Loucy (cell line): ENCODE results near the gene CEBPZOS.

Experiments
- H2AFZ ChIP-seq: fragments of 200-600 bp; sonication (generic); 2 replicates; pipeline ENCODE4 v1.6.0; 2016; ENCODE audit warnings: antibody characterized with exemption, mild to moderate bottlenecking, low read length, moderate library complexity
- H3F3A ChIP-seq: fragments of 200-600 bp; 2 replicates; pipeline ENCODE4 v1.6.0; 2016; ENCODE audit warnings: antibody characterized with exemption, low read depth, mild to moderate bottlenecking
- H3K27me3 ChIP-seq: fragments of 200-600 bp; sonication (generic); 2 replicates; pipeline ENCODE4 v1.6.1; 2014; ENCODE audit warnings: low read length, mild to moderate bottlenecking; ENCODE audit not compliant: insufficient read depth, poor library complexity, severe bottlenecking
- H3K36me3 ChIP-seq: fragments of 200-600 bp; sonication (generic); 2 replicates; pipeline ENCODE4 v1.6.1; 2016; ENCODE audit warnings: low read length; ENCODE audit not compliant: insufficient read depth
- H3K4me1 ChIP-seq: fragments of 200-600 bp; sonication (generic); 2 replicates; pipeline ENCODE4 v1.5.1; 2014; ENCODE audit warnings: low read length, mild to moderate bottlenecking; ENCODE audit not compliant: insufficient read depth, poor library complexity, severe bottlenecking
- H3K4me2 ChIP-seq: fragments of 200-600 bp; sonication (generic); 2 replicates; pipeline ENCODE4 v1.6.0; 2014; ENCODE audit warnings: antibody characterized with exemption, low read length, low read depth, mild to moderate bottlenecking; ENCODE audit not compliant: poor library complexity, severe bottlenecking
- H3K4me3 ChIP-seq: fragments of 200-600 bp; sonication (generic); 2 replicates; pipeline ENCODE4 v1.5.1; 2014; ENCODE audit warnings: low read length, mild to moderate bottlenecking, mixed read lengths; ENCODE audit not compliant: poor library complexity, severe bottlenecking
- H3K79me2 ChIP-seq: fragments of 200-600 bp; sonication (generic); 2 replicates; pipeline ENCODE4 v1.6.1; 2014; ENCODE audit warnings: low read length; ENCODE audit not compliant: insufficient read depth
- H3K9ac ChIP-seq: fragments of 200-600 bp; sonication (generic); 2 replicates; pipeline ENCODE4 v1.6.0; 2014; ENCODE audit warnings: mild to moderate bottlenecking, low read depth, low read length, moderate library complexity; ENCODE audit not compliant: poor library complexity, severe bottlenecking
- H3K9me2 ChIP-seq: fragments of 200-600 bp; sonication (generic); replicated peaks from 2 replicates; pipeline ENCODE4 v1.6.1; 2016; ENCODE audit warnings: low read depth, low read length, mixed read lengths
- H3K9me3 ChIP-seq: fragments of 200-600 bp; sonication (generic); 2 replicates; pipeline ENCODE4 v1.6.1; 2014; ENCODE audit warnings: mild to moderate bottlenecking, antibody characterized with exemption, low read length, low read depth; ENCODE audit not compliant: insufficient read depth
- H4K20me1 ChIP-seq: fragments of 200-600 bp; sonication (generic); 2 replicates; pipeline ENCODE4 v1.6.0; 2014; ENCODE audit warnings: antibody characterized with exemption, low read length, mild to moderate bottlenecking; ENCODE audit not compliant: insufficient read depth, poor library complexity, severe bottlenecking
- EZH2phosphoT487 ChIP-seq: fragments of 200-600 bp; IDR thresholded peaks from 2 replicates; pipeline ENCODE4 v1.6.1; 2018; ENCODE audit warnings: antibody characterized with exemption, mild to moderate bottlenecking, moderate library complexity, borderline replicate concordance
- TF ChIP-seq, protein P1 (sequence below): fragments of 200-600 bp; sonication (generic); conservative IDR thresholded peaks from 2 replicates; pipeline ENCODE4 v1.5.1; 2014; ENCODE audit warnings: mild to moderate bottlenecking, antibody characterized with exemption, low read length

Gene CEBPZOS

GRCh38 chr2:37168217-37168981 is 27.9 kb upstream of the CEBPZOS start:
- no peaks in the 10 kb centered on the region for H3F3A ChIP-seq
- no peaks in the 10 kb centered on the region for H3K4me1 ChIP-seq
- no peak overlapping the region for H3K9ac ChIP-seq
- no peak overlapping the region for H3K4me3 ChIP-seq
- no peaks in the 10 kb centered on the region; the same call in 1 of the 2 replicates for H3K36me3 ChIP-seq
- no peaks in the 10 kb centered on the region for H3K9me2 ChIP-seq
- peaks cover 6% of the 10 kb centered on the region; the same call in 1 of the 2 replicates for H3K9me3 ChIP-seq
- H2AFZ ChIP-seq, result no peak overlapping the region
- H3K79me2 ChIP-seq, result no peaks in the 10 kb centered on the region
- TF ChIP-seq, protein P1, sequence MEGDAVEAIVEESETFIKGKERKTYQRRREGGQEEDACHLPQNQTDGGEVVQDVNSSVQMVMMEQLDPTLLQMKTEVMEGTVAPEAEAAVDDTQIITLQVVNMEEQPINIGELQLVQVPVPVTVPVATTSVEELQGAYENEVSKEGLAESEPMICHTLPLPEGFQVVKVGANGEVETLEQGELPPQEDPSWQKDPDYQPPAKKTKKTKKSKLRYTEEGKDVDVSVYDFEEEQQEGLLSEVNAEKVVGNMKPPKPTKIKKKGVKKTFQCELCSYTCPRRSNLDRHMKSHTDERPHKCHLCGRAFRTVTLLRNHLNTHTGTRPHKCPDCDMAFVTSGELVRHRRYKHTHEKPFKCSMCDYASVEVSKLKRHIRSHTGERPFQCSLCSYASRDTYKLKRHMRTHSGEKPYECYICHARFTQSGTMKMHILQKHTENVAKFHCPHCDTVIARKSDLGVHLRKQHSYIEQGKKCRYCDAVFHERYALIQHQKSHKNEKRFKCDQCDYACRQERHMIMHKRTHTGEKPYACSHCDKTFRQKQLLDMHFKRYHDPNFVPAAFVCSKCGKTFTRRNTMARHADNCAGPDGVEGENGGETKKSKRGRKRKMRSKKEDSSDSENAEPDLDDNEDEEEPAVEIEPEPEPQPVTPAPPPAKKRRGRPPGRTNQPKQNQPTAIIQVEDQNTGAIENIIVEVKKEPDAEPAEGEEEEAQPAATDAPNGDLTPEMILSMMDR, result peak; percentile 78
- TF ChIP-seq EZH2phosphoT487, result no peak
- no peaks in the 10 kb centered on the region for H3K27me3 ChIP-seq
- H3K4me2 ChIP-seq, result no peak overlapping the region
- no peaks in the 10 kb centered on the region for H4K20me1 ChIP-seq

DNA sequence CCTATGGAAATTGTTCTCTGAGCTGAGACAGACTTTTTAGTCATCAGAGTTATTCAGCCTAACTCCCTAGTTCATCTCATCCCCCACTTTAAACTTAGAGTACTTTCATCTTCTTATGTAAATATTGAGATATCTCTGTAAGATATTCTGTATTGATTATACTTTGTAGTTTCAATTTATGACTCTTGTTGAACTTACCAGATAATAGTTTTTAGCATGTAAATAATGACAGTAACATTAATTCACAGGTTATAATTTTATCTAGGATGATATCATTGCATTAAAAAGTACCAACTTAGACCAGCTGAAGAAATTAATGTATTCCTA is 24.7 kb upstream of the CEBPZOS start:
- Histone ChIP-seq H3K79me2 (no peaks in the 10 kb centered on the region), H3K4me3 (no peak overlapping the region), H3K4me2 (no peak overlapping the region), H2AFZ (no peak overlapping the region), H3K4me1 (no peaks in the 10 kb centered on the region), H3F3A (no peaks in the 10 kb centered on the region), H3K36me3 (no peaks in the 10 kb centered on the region), H4K20me1 (no peaks in the 10 kb centered on the region), H3K9me2 (no peaks in the 10 kb centered on the region), H3K9ac (no peak overlapping the region), H3K9me3 (no peaks in the 10 kb centered on the region), H3K27me3 (no peaks in the 10 kb centered on the region)
- TF ChIP-seq, protein P1, result no peak
- no peak for TF ChIP-seq EZH2phosphoT487

DNA sequence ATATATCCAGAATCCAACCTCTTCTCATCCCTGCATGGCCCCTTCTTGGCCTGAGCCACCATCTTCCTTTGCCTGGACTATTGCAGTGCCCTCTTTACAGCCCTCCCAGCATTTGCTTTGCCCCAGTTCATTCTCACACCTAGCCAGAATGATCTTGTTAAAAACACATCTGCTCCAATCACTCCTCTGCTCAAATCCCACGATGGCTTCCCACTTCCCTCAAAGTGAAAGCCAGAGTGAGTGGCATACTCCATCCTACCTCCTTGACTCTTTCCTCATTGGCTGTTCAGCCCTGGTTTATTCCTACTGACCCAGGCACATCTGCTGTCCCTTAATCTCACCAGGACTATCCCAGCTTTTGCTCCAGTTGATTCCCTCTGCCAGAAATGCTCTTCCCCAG is 22.6 kb upstream of the CEBPZOS start:
- H2AFZ ChIP-seq, result no peak overlapping the region
- no peaks in the 10 kb centered on the region for H3K9me3 ChIP-seq
- no peaks in the 10 kb centered on the region for H3K4me1 ChIP-seq

More for the DNA sequence above, 22.6 kb upstream of the CEBPZOS start:
- H3K4me3 ChIP-seq, result no peak overlapping the region
- no peak overlapping the region for H3K9ac ChIP-seq
- no peaks in the 10 kb centered on the region for H3K36me3 ChIP-seq
- no peaks in the 10 kb centered on the region for H3F3A ChIP-seq
- H3K79me2 ChIP-seq, result no peaks in the 10 kb centered on the region
- no peak for TF ChIP-seq EZH2phosphoT487
- TF ChIP-seq, protein P1, result no peak
- H3K27me3 ChIP-seq, result no peaks in the 10 kb centered on the region
- H3K4me2 ChIP-seq, result no peak overlapping the region
- H4K20me1 ChIP-seq, result no peaks in the 10 kb centered on the region
- H3K9me2 ChIP-seq, result no peaks in the 10 kb centered on the region
